ENCODE results near the gene KLHL11. TPM values are rescaled to one million over a fixed set of nuclear protein-coding genes. Genes with fewer than 3 reads are reported as not detected.

KLHL11 gene
- total and polyA plus RNA-seq, 2 donors (not counting 1 experiment from before 2014, with no cell fraction given): 8.7 to 24.4 TPM

DNA sequence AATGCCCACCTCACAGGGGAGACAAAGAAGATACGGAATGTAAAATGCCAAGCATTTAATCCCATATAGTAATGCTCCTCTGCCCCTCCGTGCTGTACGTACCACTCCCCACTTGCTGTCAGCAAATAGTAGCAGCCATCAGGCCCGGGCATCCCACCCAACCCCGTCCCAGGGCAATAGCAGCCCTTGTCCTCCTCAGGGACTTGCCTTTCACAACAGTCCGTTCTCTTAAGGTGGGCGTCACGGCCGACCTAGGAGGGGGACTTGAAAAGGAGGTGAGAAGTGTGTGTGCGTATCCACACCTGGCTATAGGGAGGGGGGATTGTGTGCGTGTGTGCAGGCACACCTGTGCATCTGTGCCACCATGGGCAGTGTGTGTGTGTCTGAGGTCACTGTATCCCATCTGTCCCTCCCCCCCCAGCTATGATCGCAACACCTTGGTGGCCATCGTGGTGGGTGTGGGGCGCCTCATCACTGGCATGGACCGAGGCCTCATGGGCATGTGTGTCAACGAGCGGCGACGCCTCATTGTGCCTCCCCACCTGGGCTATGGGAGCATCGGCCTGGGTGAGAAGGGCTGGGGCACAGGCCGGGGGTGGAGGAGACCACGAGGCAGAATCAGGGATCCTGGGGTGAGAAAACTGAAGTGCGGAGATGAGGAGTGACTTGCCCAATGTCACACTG is 48.4 kb downstream of the KLHL11 start:
- Histone ChIP-seq H3K27me3 (ENCODE audit: control insufficient read depth, insufficient read depth, low read length) (no peaks in the 10 kb centered on the region), H3K4me2 (ENCODE audit: extremely low read depth, insufficient read depth, low read length) (no peak overlapping the region), H3K27ac (ENCODE audit: insufficient read depth, low read length) (no peak overlapping the region), H3K79me2 (ENCODE audit: control insufficient read depth, insufficient read depth, low read length) (peaks cover 37% of the 10 kb centered on the region), H4K20me1 (ENCODE audit: control insufficient read depth, extremely low read depth, insufficient read depth, low read length) (no peaks in the 10 kb centered on the region), H2AFZ (ENCODE audit: low read length) (no peak overlapping the region), H3K9ac (ENCODE audit: insufficient read depth, low read length) (no peak overlapping the region), H3K9me3 (ENCODE audit: control insufficient read depth, insufficient read depth, low read depth, low read length) (no peaks in the 10 kb centered on the region), H3K4me1 (ENCODE audit: control insufficient read depth, extremely low read depth, insufficient read depth, low read length) (peaks cover 6% of the 10 kb centered on the region), H3K4me3 (replicated peaks in 1 of 4; ENCODE audit: control extremely low read depth in 1 of 4, insufficient read depth in 1 of 4, low read depth in 3 of 4, low read length in 4 of 4) (no peak overlapping the region), H3K36me3 (ENCODE audit: control insufficient read depth, insufficient read depth, low read length) (peaks cover 25% of the 10 kb centered on the region)
- no peak for DNase-seq (ENCODE audit: low read depth in 2 of 2)
- TF ChIP-seq EZH2 (IDR thresholded peaks at IDR 0.05; ENCODE audit: low read length, missing control alignments): no peak
- TF ChIP-seq, protein P1, sequence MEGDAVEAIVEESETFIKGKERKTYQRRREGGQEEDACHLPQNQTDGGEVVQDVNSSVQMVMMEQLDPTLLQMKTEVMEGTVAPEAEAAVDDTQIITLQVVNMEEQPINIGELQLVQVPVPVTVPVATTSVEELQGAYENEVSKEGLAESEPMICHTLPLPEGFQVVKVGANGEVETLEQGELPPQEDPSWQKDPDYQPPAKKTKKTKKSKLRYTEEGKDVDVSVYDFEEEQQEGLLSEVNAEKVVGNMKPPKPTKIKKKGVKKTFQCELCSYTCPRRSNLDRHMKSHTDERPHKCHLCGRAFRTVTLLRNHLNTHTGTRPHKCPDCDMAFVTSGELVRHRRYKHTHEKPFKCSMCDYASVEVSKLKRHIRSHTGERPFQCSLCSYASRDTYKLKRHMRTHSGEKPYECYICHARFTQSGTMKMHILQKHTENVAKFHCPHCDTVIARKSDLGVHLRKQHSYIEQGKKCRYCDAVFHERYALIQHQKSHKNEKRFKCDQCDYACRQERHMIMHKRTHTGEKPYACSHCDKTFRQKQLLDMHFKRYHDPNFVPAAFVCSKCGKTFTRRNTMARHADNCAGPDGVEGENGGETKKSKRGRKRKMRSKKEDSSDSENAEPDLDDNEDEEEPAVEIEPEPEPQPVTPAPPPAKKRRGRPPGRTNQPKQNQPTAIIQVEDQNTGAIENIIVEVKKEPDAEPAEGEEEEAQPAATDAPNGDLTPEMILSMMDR (conservative IDR thresholded peaks at IDR 0.05 in 1 of 2, IDR thresholded peaks at IDR 0.05 in 1 of 2; ENCODE audit: low read depth in 1 of 2, low read length in 2 of 2): no peak

DNA sequence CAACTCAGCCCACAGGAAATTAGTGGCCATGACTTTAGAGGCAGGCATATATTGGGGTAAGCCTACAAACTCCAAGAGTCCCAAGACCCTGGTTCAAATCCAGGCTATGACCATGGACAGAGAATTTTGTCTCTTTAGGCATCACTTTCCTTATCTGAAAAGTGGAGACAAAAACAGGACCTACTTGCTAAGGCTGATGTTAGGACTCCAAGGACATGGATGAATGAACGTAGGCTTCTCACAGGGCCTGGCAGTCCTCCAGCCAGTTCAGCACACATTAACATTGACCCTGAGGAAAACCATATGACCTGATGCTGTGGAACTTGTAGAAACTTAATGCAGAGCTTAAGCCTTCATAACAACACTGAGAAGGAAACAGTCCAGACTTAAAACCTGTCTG is 51.0 kb downstream of the KLHL11 start:
- Histone ChIP-seq H3K79me2 (ENCODE audit: control insufficient read depth, insufficient read depth, low read length) (peaks cover 47% of the 10 kb centered on the region), H3K4me1 (ENCODE audit: control insufficient read depth, extremely low read depth, insufficient read depth, low read length) (peaks cover 14% of the 10 kb centered on the region), H3K27me3 (ENCODE audit: control insufficient read depth, insufficient read depth, low read length) (no peaks in the 10 kb centered on the region), H4K20me1 (ENCODE audit: control insufficient read depth, extremely low read depth, insufficient read depth, low read length) (no peaks in the 10 kb centered on the region), H3K36me3 (ENCODE audit: control insufficient read depth, insufficient read depth, low read length) (peaks cover 16% of the 10 kb centered on the region), H3K27ac (ENCODE audit: insufficient read depth, low read length) (peak overlapping the region; percentile 77), H2AFZ (ENCODE audit: low read length) (no peak overlapping the region), H3K9me3 (ENCODE audit: control insufficient read depth, insufficient read depth, low read depth, low read length) (no peaks in the 10 kb centered on the region), H3K4me2 (ENCODE audit: extremely low read depth, insufficient read depth, low read length) (peak overlapping the region; percentile 91), H3K4me3 (replicated peaks in 1 of 4; ENCODE audit: control extremely low read depth in 1 of 4, insufficient read depth in 1 of 4, low read depth in 3 of 4, low read length in 4 of 4) (peak overlapping the region; percentile 89 to 99 (median 94)), H3K9ac (ENCODE audit: insufficient read depth, low read length) (no peak overlapping the region)
- TF ChIP-seq EZH2 (IDR thresholded peaks at IDR 0.05; ENCODE audit: low read length, missing control alignments): no peak
- TF ChIP-seq, protein P1 (conservative IDR thresholded peaks at IDR 0.05 in 1 of 2, IDR thresholded peaks at IDR 0.05 in 1 of 2; ENCODE audit: low read depth in 1 of 2, low read length in 2 of 2): no peak
- DNase-seq (ENCODE audit: low read depth in 2 of 2): peak; percentile 29 to 52

DNA sequence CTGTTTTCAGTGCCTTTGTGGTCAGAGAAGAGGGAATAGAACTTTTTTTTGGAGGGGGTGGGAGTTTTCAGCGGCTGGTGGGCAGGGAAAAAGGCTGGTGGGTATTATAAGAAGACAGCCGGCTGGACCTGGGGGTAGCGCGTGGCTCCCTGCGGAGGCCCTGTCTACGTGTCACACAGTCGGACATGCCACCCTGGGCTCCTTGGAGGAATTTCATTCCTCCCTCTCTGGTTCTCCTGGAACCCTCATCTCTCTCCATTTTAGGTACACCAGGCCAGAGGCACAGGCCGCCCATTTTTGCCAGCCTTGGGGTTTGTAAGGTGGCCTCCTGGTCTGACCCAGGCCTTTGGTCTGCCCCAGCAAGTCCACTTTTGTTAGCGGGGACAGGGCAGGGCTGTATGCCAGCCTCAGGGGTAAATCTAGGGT is 51.5 kb downstream of the KLHL11 start:
- Histone ChIP-seq H3K27ac (ENCODE audit: insufficient read depth, low read length) (peak overlapping the region; percentile 77), H3K27me3 (ENCODE audit: control insufficient read depth, insufficient read depth, low read length) (no peaks in the 10 kb centered on the region), H3K79me2 (ENCODE audit: control insufficient read depth, insufficient read depth, low read length) (peaks cover 47% of the 10 kb centered on the region), H3K4me2 (ENCODE audit: extremely low read depth, insufficient read depth, low read length) (peak overlapping the region; percentile 91), H3K9me3 (ENCODE audit: control insufficient read depth, insufficient read depth, low read depth, low read length) (no peaks in the 10 kb centered on the region), H3K9ac (ENCODE audit: insufficient read depth, low read length) (peak overlapping the region; percentile 71), H4K20me1 (ENCODE audit: control insufficient read depth, extremely low read depth, insufficient read depth, low read length) (no peaks in the 10 kb centered on the region), H3K4me3 (replicated peaks in 1 of 4; ENCODE audit: control extremely low read depth in 1 of 4, insufficient read depth in 1 of 4, low read depth in 3 of 4, low read length in 4 of 4) (peak overlapping the region; percentile 89 to 99 (median 94)), H3K4me1 (ENCODE audit: control insufficient read depth, extremely low read depth, insufficient read depth, low read length) (peaks cover 14% of the 10 kb centered on the region), H2AFZ (ENCODE audit: low read length) (no peak overlapping the region), H3K36me3 (ENCODE audit: control insufficient read depth, insufficient read depth, low read length) (peaks cover 14% of the 10 kb centered on the region)
- no peak for TF ChIP-seq EZH2 (IDR thresholded peaks at IDR 0.05; ENCODE audit: low read length, missing control alignments)
- TF ChIP-seq, protein P1 (conservative IDR thresholded peaks at IDR 0.05 in 1 of 2, IDR thresholded peaks at IDR 0.05 in 1 of 2; ENCODE audit: low read depth in 1 of 2, low read length in 2 of 2): no peak
- DNase-seq (ENCODE audit: low read depth in 2 of 2): no peak
